Measurements from ENCODE around the gene NMRAL1.

NMRAL1 gene

GRCh38 chr16:4507588-4508345 lies 33.3 kb upstream of the NMRAL1 start:
- CTCF ChIA-PET, result interaction anchor here (0.5 to 4.5 kb wide), 20 partner anchors 8 to 575 kb away, joined by 3 to 26 read pairs (median 4); partner anchors contain the start of gene MGRN1
- H3K36me3 ChIP-seq (ENCODE audit: control insufficient read depth in 2 of 2, insufficient read depth in 1 of 2, low read length in 2 of 2), result peaks cover 0 to 71% of the 10 kb centered on the region in 2 experiments; a peak in 2 of 3 replicates
- H3K4me1 ChIP-seq (ENCODE audit: control insufficient read depth, insufficient read depth, low read length), result no peaks in the 10 kb centered on the region
- no peak overlapping the region for H3K4me3 ChIP-seq (ENCODE audit: low read depth, low read length)
- POLR2A ChIA-PET, result interaction anchor here (1.4 kb wide), 1 partner anchor 21 kb away, joined by 3 read pairs; no protein-coding TSS in a partner anchor
- H3K9me3 ChIP-seq (ENCODE audit: control insufficient read depth, insufficient read depth, low read depth, low read length), result no peaks in the 10 kb centered on the region
- TF ChIP-seq SP2 (tag by site-specific recombination; IDR thresholded peaks at IDR 0.05) (no peak), ZNF223 (tag by site-specific recombination; IDR thresholded peaks at IDR 0.05) (no peak), ZNF169 (tag by site-specific recombination; IDR thresholded peaks at IDR 0.05) (no peak), ZNF677 (tag by site-specific recombination; IDR thresholded peaks at IDR 0.05) (no peak), ZNF202 (tag by site-specific recombination; IDR thresholded peaks at IDR 0.05; ENCODE audit: borderline replicate concordance) (no peak)
- H3K27ac ChIP-seq (ENCODE audit: extremely low read depth, low read depth, low read length), result no peak overlapping the region

GRCh38 chr16:4506450-4506849 lies 32.0 kb upstream of the NMRAL1 start:
- H3K27ac ChIP-seq (ENCODE audit: extremely low read depth, low read depth, low read length), result no peak overlapping the region
- CTCF ChIA-PET, result interaction anchor here (0.6 to 4.5 kb wide), 27 partner anchors 9 to 573 kb away, joined by 3 to 26 read pairs (median 4); partner anchors contain the start of gene MGRN1
- no peaks in the 10 kb centered on the region for H3K9me3 ChIP-seq (ENCODE audit: control insufficient read depth, insufficient read depth, low read depth, low read length)
- no peak overlapping the region for H3K4me3 ChIP-seq (ENCODE audit: low read depth, low read length)
- peaks cover 0 to 58% of the 10 kb centered on the region in 2 experiments; a peak in 2 of 3 replicates for H3K36me3 ChIP-seq (ENCODE audit: control insufficient read depth in 2 of 2, insufficient read depth in 1 of 2, low read length in 2 of 2)
- no peaks in the 10 kb centered on the region for H3K4me1 ChIP-seq (ENCODE audit: control insufficient read depth, insufficient read depth, low read length)
- POLR2A ChIA-PET, result interaction anchor here (0.6 kb wide), 1 partner anchor 26 kb away, joined by 4 read pairs; no protein-coding TSS in a partner anchor
- TF ChIP-seq ZNF660 (tag by site-specific recombination; IDR thresholded peaks at IDR 0.05) (no peak; the same call in 1 of the 2 replicates), SCRT1 (tag by site-specific recombination; IDR thresholded peaks at IDR 0.05; ENCODE audit: borderline replicate concordance) (peak; percentile 86), ZNF2 (tag by site-specific recombination; IDR thresholded peaks at IDR 0.05) (peak; percentile 51; the same call in 1 of the 2 replicates), ZNF426 (tag by site-specific recombination; IDR thresholded peaks at IDR 0.05) (no peak), ZNF529 (tag by site-specific recombination; IDR thresholded peaks at IDR 0.05; ENCODE audit: insufficient replicate concordance) (no peak), ZNF677 (tag by site-specific recombination; IDR thresholded peaks at IDR 0.05) (peak; percentile 76; the same call in 1 of the 2 replicates), ZNF501 (tag by site-specific recombination; IDR thresholded peaks at IDR 0.05) (no peak), ZNF211 (tag by site-specific recombination; IDR thresholded peaks at IDR 0.05; ENCODE audit: low read depth) (no peak), PRDM6 (tag by site-specific recombination; IDR thresholded peaks at IDR 0.05) (no peak), ZSCAN23 (tag by site-specific recombination; IDR thresholded peaks at IDR 0.05) (no peak), SALL2 (tag by site-specific recombination; IDR thresholded peaks at IDR 0.05; ENCODE audit: borderline replicate concordance) (no peak), ZNF23 (tag by site-specific recombination; IDR thresholded peaks at IDR 0.05; ENCODE audit: borderline replicate concordance) (no peak), ZFP69B (tag by site-specific recombination; IDR thresholded peaks at IDR 0.05) (no peak), REST (tag by site-specific recombination; IDR thresholded peaks at IDR 0.05) (no peak), KLF17 (tag by site-specific recombination; IDR thresholded peaks at IDR 0.05) (0 out of 2 replicates have a peak, but pooled peaks have one; percentile 32), ZNF19 (tag by site-specific recombination; IDR thresholded peaks at IDR 0.05; ENCODE audit: low read depth) (no peak), ZNF600 (tag by site-specific recombination; IDR thresholded peaks at IDR 0.05) (peak; percentile 22; the same call in 1 of the 2 replicates), EGR2 (tag by site-specific recombination; IDR thresholded peaks at IDR 0.05; ENCODE audit: low read depth) (no peak), ZNF362 (tag by site-specific recombination; IDR thresholded peaks at IDR 0.05) (no peak), ZNF37A (tag by site-specific recombination; IDR thresholded peaks at IDR 0.05) (no peak), ZNF654 (tag by site-specific recombination; IDR thresholded peaks at IDR 0.05; ENCODE audit: low read depth) (peak; percentile 95), SCRT2 (tag by site-specific recombination; IDR thresholded peaks at IDR 0.05) (peak; percentile 97), MYNN (tag by site-specific recombination; IDR thresholded peaks at IDR 0.05; ENCODE audit: borderline replicate concordance) (no peak)

All from HEK293 (cell line).